Karpas-422 (cell line): Measurements from ENCODE around the gene ATP2C2. TPM values are rescaled to one million over a fixed set of nuclear protein-coding genes. Genes with fewer than 3 reads are reported as not detected.

Experiments
- DNase-seq: peaks from one replicate; pipeline ENCODE4 v3.0.0-alpha.2; 2015
- H2AFZ ChIP-seq: fragments of 200-600 bp; sonication (generic); 2 replicates; pipeline ENCODE4 v1.6.1; 2014; ENCODE audit warnings: antibody characterized with exemption, low read length, mixed read lengths
- H3K27ac ChIP-seq: fragments of 200-600 bp; sonication (generic); 2 replicates; pipeline ENCODE4 v1.5.1; 2014; ENCODE audit warnings: mild to moderate bottlenecking, low read length, moderate library complexity
- H3K27me3 ChIP-seq: fragments of 200-600 bp; sonication (generic); 2 replicates; pipeline ENCODE4 v1.6.1; 2014; ENCODE audit warnings: low read length, mixed read lengths
- H3K36me3 ChIP-seq: fragments of 200-600 bp; sonication (generic); 2 replicates; pipeline ENCODE4 v1.6.1; 2014; ENCODE audit warnings: low read length, mixed read lengths; ENCODE audit not compliant: insufficient read depth
- H3K4me1 ChIP-seq: fragments of 200-600 bp; sonication (generic); 2 replicates; pipeline ENCODE4 v1.6.1; 2014; ENCODE audit warnings: mild to moderate bottlenecking, low read length, mixed read lengths
- H3K4me2 ChIP-seq: fragments of 200-600 bp; sonication (generic); 2 replicates; pipeline ENCODE4 v1.6.1; 2014; ENCODE audit warnings: low read length, low read depth, mild to moderate bottlenecking; ENCODE audit not compliant: poor library complexity, severe bottlenecking
- H3K4me3 ChIP-seq: fragments of 200-600 bp; sonication (generic); 2 replicates; pipeline ENCODE4 v1.5.1; 2014; ENCODE audit warnings: mild to moderate bottlenecking, antibody characterized with exemption, low read length, mixed read lengths
- H3K79me2 ChIP-seq: fragments of 200-600 bp; sonication (generic); 2 replicates; pipeline ENCODE4 v1.6.1; 2014; ENCODE audit warnings: mild to moderate bottlenecking, low read length, mixed read lengths
- H3K9ac ChIP-seq: fragments of 200-600 bp; sonication (generic); 2 replicates; pipeline ENCODE4 v1.6.0; 2014; ENCODE audit warnings: low read length
- H3K9me2 ChIP-seq: fragments of 200-600 bp; sonication (generic), shearing (Covaris generic); replicated peaks from 2 replicates; pipeline ENCODE4 v1.6.0; 2014; ENCODE audit warnings: mild to moderate bottlenecking, low read length, moderate library complexity; ENCODE audit not compliant: insufficient read depth
- H3K9me3 ChIP-seq: fragments of 300-700, 200-600 bp; sonication (generic); 2 replicates; pipeline ENCODE4 v1.6.1; 2014; ENCODE audit warnings: low read length, mixed read lengths
- H4K20me1 ChIP-seq: fragments of 200-600 bp; sonication (generic); 2 replicates; pipeline ENCODE4 v1.6.1; 2014; ENCODE audit warnings: mild to moderate bottlenecking, antibody characterized with exemption, low read length, low read depth; ENCODE audit not compliant: insufficient read depth
- total RNA-seq: library from RNA; depleted of rRNA; stranded (reverse); fragments of >200 nt; shearing (Covaris generic); gene quantifications from 2 replicates; pipeline ENCODE4 v1.2.3, GENCODE V29; 2014; ENCODE audit warnings: low replicate concordance

Gene ATP2C2
- total RNA-seq, 1 experiment from 2014 or later: not detected

DNA sequence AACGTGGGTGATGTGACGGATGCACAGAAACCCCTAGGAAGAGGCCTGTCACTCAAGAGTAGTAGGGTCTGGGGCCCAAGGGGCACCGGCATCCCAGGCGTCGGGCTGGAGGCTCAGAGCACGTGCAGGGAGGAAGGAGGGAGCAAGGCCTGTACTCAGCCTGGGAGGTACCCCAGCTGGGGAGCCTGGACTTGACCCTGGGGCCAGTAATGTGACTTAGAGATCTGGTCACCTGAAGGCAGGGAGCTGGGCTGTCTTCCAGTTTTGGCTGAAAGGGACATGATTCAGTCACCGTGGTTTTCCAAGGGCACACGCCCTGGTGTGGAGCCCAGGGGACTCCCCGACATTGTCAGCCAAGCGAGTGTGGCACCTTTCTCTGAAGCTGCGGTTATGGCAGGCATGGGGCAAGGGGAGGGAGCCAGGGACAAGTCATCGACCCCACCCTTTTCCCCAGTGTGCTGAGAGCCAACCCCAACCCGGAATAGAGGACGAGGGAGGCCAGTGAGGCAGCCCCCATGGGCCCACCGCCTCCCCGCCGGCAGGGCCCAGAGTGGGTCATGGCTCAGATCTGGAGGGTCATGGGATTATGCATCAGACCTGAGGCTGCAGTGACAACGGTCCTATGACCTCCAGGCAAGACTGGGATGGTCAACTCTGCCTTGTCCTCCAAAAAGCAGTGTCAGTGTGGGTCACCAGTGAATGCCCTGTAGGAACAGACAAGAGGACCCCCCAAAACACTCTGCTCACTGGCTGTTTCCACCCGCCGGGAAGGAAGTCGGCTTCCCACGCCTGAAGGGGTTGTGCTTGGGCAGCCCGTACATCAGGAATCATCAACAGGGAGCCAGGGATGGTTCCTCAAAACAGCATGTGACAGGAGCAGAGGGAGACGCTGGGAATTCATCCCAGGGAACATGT is 94.2 kb downstream of the ATP2C2 start:
- Histone ChIP-seq H3K4me1 (no peaks in the 10 kb centered on the region), H3K9me3 (peaks cover 6% of the 10 kb centered on the region), H3K36me3 (no peaks in the 10 kb centered on the region), H3K27ac (no peak overlapping the region), H3K9me2 (no peaks in the 10 kb centered on the region), H3K79me2 (no peaks in the 10 kb centered on the region), H4K20me1 (no peaks in the 10 kb centered on the region), H2AFZ (no peak overlapping the region), H3K27me3 (no peaks in the 10 kb centered on the region), H3K9ac (no peak overlapping the region), H3K4me2 (no peak overlapping the region), H3K4me3 (no peak overlapping the region)
- no peak for DNase-seq

DNA sequence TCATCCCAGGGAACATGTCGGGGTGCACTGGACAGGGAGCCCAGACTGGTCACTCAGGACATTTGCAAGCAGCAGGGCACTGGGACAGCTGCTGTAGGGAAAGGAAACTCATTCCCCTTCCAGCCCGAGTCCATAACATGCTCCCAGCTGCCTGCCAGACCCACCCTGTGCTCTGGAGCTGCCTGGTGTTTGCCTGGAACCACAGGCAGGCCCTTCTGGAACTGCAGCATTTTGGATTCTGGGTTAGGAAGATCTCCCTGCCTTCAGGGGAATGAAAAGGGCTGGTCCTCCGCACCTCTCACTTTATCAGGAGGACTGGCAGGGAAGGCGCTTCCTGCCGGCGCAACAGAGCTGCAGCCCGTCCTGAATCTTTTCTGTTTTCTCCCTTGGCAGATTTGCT is 94.9 kb downstream of the ATP2C2 start:
- DNase-seq: no peak
- Histone ChIP-seq H3K79me2 (no peaks in the 10 kb centered on the region), H4K20me1 (no peaks in the 10 kb centered on the region), H3K27ac (no peak overlapping the region), H3K36me3 (0 out of 2 replicates have a peak, but pooled peaks cover 5% of the 10 kb centered on the region), H3K9me2 (no peaks in the 10 kb centered on the region), H3K4me3 (no peak overlapping the region), H3K4me2 (no peak overlapping the region), H3K9ac (no peak overlapping the region), H3K27me3 (no peaks in the 10 kb centered on the region), H2AFZ (no peak overlapping the region), H3K9me3 (peaks cover 8% of the 10 kb centered on the region), H3K4me1 (no peaks in the 10 kb centered on the region)

DNA sequence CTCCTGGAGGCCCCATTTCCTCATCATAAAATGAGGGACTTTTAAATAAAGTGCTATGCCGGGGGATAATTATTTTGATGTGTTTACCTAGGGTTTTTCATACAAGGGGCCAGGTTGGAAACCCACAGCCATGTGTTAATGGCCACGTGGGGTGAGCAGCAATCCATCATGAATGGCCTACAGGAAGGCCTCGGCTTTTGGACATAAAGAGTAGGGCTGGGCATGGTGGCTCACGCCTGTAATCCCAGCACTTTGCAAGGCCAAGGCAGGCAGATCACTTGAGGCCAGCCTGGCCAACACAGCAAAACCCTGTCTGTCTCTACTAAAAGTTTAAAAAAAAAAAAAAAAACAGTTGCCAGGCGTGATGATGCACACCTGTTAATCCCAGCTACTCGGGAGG is 95.8 kb downstream of the ATP2C2 start:
- Histone ChIP-seq H2AFZ (no peak overlapping the region), H3K4me3 (no peak overlapping the region), H3K79me2 (no peaks in the 10 kb centered on the region), H3K9me3 (peaks cover 8% of the 10 kb centered on the region), H3K27me3 (no peaks in the 10 kb centered on the region), H3K4me1 (no peaks in the 10 kb centered on the region), H3K27ac (no peak overlapping the region), H3K36me3 (0 out of 2 replicates have a peak, but pooled peaks cover 5% of the 10 kb centered on the region), H3K4me2 (no peak overlapping the region), H4K20me1 (no peaks in the 10 kb centered on the region), H3K9ac (no peak overlapping the region), H3K9me2 (no peaks in the 10 kb centered on the region)
- no peak for DNase-seq

DNA sequence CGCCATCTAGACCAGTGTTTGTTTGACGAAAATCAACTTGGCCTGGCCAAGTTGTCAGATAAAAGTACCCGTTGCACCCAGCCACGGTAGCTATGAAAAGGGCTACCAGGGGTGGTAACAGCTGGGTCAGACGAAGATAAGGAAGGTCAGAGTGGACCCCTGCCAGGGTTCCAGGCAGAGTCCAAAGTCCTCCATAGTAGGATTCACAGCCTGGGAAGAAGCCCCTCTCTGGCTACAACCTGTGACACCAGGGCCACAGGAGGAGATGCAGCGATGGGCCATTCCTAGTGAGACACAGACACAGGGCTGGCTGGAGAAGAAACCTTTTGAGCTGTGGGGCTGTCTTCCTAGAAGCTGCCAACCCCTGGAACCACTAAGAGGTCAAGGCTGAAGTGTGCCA is 96.8 kb downstream of the ATP2C2 start:
- H4K20me1 ChIP-seq: no peaks in the 10 kb centered on the region
- DNase-seq: no peak
- H3K27ac ChIP-seq: no peak overlapping the region
- H3K4me2 ChIP-seq: no peak overlapping the region
- peaks cover 8% of the 10 kb centered on the region for H3K9me3 ChIP-seq
- H2AFZ ChIP-seq: no peak overlapping the region
- H3K4me3 ChIP-seq: no peak overlapping the region
- no peaks in the 10 kb centered on the region for H3K9me2 ChIP-seq
- H3K79me2 ChIP-seq: no peaks in the 10 kb centered on the region
- H3K9ac ChIP-seq: no peak overlapping the region
- 0 out of 2 replicates have a peak, but pooled peaks cover 5% of the 10 kb centered on the region for H3K36me3 ChIP-seq
- no peaks in the 10 kb centered on the region for H3K4me1 ChIP-seq
- no peaks in the 10 kb centered on the region for H3K27me3 ChIP-seq

DNA sequence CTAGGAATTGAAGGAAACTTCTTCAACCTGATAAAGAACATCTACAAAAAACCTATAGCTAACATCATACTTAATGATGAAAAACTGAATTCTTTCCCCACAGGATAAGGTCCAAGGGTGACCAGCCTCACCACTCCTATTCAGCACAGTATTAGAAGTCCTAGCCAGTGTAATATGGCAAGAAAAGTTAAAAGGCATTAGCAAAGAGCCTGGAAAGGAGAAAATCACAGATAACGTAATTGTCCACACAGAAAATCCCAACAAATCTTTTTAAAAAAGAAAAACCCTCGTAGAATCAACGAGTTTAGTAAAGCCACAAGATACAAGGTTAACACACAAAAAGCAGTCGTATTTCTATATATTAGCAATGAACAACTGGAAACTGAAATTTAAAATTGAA is 98.4 kb downstream of the ATP2C2 start:
- H3K36me3 ChIP-seq: 0 out of 2 replicates have a peak, but pooled peaks cover 5% of the 10 kb centered on the region
- no peaks in the 10 kb centered on the region for H3K4me1 ChIP-seq
- H3K9me2 ChIP-seq: no peaks in the 10 kb centered on the region
- H3K27ac ChIP-seq: no peak overlapping the region
- H3K27me3 ChIP-seq: no peaks in the 10 kb centered on the region
- no peak for DNase-seq
- H3K79me2 ChIP-seq: no peaks in the 10 kb centered on the region
- H4K20me1 ChIP-seq: no peaks in the 10 kb centered on the region
- no peak overlapping the region for H3K9ac ChIP-seq
- H2AFZ ChIP-seq: no peak overlapping the region
- H3K9me3 ChIP-seq: peaks cover 8% of the 10 kb centered on the region
- H3K4me3 ChIP-seq: no peak overlapping the region
- no peak overlapping the region for H3K4me2 ChIP-seq

DNA sequence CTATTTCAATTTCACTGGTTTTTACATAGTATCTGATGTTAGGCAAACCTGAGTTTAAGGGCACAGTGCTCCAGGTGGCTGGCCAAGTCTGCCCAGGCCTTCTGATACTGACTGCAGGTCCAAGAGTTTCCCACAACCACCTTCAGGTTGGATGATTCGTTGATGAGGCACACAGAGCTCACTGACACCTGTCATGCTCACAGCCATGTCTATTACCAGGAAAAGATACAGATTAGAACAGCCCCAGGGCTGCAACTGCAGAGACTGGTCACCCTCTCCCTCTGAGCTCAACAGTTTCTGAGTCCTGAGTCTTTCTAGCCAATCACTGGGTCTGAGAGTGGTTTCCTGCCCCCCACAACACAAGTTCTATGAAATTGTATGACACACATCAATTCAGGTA is 98.9 kb downstream of the ATP2C2 start:
- Histone ChIP-seq H3K27ac (no peak overlapping the region), H3K4me2 (no peak overlapping the region), H3K9me2 (no peaks in the 10 kb centered on the region), H2AFZ (no peak overlapping the region), H3K27me3 (no peaks in the 10 kb centered on the region), H3K79me2 (no peaks in the 10 kb centered on the region), H3K9me3 (peaks cover 8% of the 10 kb centered on the region), H4K20me1 (no peaks in the 10 kb centered on the region), H3K4me1 (no peaks in the 10 kb centered on the region), H3K36me3 (0 out of 2 replicates have a peak, but pooled peaks cover 5% of the 10 kb centered on the region), H3K9ac (no peak overlapping the region), H3K4me3 (no peak overlapping the region)
- no peak for DNase-seq

DNA sequence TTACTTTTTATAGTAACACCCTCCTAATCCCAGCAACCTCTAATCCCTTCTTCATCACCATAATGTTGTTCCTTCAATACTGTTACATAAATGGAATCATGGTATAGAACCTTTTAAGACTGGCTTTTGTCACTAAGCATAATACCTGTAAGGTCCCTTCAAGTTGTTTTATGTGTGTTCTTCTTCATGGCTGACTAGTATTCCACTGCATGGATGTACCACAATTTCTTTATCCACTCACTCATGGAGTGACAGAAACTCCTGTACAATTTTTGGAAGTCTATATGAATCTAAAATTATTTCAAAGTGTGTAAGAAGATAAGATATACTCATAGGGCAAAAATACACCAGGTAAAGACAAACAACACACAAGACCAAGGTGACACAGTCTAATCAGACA is 99.4 kb downstream of the ATP2C2 start:
- H3K4me2 ChIP-seq: no peak overlapping the region
- no peaks in the 10 kb centered on the region for H3K27me3 ChIP-seq
- no peaks in the 10 kb centered on the region for H3K9me2 ChIP-seq
- no peak overlapping the region for H3K4me3 ChIP-seq
- no peaks in the 10 kb centered on the region for H4K20me1 ChIP-seq
- peaks cover 8% of the 10 kb centered on the region for H3K9me3 ChIP-seq
- no peak for DNase-seq
- no peaks in the 10 kb centered on the region for H3K79me2 ChIP-seq
- H3K4me1 ChIP-seq: no peaks in the 10 kb centered on the region
- no peak overlapping the region for H3K9ac ChIP-seq
- H3K36me3 ChIP-seq: 0 out of 2 replicates have a peak, but pooled peaks cover 5% of the 10 kb centered on the region
- H3K27ac ChIP-seq: no peak overlapping the region
- H2AFZ ChIP-seq: no peak overlapping the region

DNA sequence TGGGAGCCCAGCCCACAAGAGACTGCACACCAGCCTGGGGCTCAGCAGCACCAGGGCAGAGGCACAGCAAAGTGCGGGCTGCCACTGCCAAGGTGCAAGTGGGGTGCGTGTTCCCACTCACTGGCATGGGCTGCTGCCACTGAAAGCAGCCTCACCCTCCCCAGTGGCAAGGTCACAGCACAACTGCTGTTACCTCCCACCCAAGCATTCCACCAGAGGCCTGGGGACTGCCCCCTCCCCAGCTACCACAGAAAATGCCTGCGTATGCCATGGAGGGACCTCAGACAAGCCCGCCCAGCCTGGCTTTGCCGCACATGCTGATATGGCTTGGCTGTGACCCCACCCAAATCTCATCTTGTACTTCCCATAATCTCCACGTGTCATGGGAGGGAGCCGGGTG is 103.0 kb downstream of the ATP2C2 start:
- no peaks in the 10 kb centered on the region for H3K9me2 ChIP-seq
- H3K9ac ChIP-seq: no peak overlapping the region
- H4K20me1 ChIP-seq: no peaks in the 10 kb centered on the region
- H3K4me1 ChIP-seq: no peaks in the 10 kb centered on the region
- H2AFZ ChIP-seq: no peak overlapping the region
- H3K27me3 ChIP-seq: no peaks in the 10 kb centered on the region
- H3K9me3 ChIP-seq: peaks cover 8% of the 10 kb centered on the region
- no peak for DNase-seq
- H3K36me3 ChIP-seq: 0 out of 2 replicates have a peak, but pooled peaks cover 5% of the 10 kb centered on the region
- H3K79me2 ChIP-seq: no peaks in the 10 kb centered on the region
- H3K4me3 ChIP-seq: no peak overlapping the region
- H3K4me2 ChIP-seq: no peak overlapping the region
- no peak overlapping the region for H3K27ac ChIP-seq
